ENCODE measurements around the gene SEC24C.

The SEC24C gene

GRCh38 chr10:73810358-73810734, 66.2 kb downstream of the SEC24C start:
- Histone ChIP-seq H3K79me2 (ENCODE audit: insufficient read depth, low read length) (peaks cover 26% of the 10 kb centered on the region; the same call in 1 of the 2 replicates), H3K36me3 (ENCODE audit: insufficient read depth, low read length) (peaks cover 39% of the 10 kb centered on the region; the same call in 1 of the 2 replicates)

DNA sequence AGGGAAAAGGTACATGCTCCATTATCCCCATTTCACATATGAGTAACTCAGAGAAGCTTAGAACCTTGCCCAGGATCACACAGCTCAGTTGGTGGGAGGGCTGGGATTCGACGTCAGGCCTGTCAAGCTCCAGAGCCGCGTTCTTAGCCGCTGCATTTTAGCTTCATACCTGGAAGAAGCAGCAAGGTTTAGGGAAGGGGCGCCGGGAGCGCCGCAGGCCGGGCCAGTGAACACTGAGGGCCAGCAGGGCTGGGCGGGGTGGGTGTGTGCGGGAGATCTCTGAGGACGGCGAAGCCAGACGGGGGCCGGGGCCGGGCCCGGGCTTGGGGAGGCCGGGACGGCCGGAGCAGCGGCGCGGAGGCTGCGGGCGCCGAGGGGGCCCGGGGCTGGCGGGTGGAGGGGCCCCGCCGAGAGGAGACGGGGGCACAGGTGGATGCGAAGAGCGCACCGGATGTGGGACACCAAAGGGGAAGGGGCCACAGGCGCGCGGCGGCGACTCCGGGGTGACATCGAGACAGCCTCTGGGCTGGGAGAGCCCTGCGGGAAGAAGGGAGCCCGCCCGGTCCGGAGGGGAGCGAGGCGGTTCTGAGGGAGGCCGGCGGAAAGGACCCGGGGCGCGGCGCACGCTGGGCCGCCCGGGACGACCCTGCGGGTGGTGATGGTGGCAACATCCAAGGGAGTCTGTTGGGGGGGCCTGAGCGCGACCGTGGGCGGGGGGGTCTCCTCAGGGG, 66.7 kb downstream of the SEC24C start:
- Histone ChIP-seq H4K20me1 (ENCODE audit: insufficient read depth, low read length, poor library complexity, severe bottlenecking) (peaks cover 10% of the 10 kb centered on the region), H3K4me3 (ENCODE audit: low read length, poor library complexity, severe bottlenecking) (peak overlapping the region; percentile 91)

More at GRCh38 chr10:73810358-73810734, 66.2 kb downstream of the SEC24C start:
- no peak overlapping the region for H2AFZ ChIP-seq (ENCODE audit: low read length)
- no peaks in the 10 kb centered on the region for H3K9me3 ChIP-seq (ENCODE audit: insufficient read depth, low read depth, low read length)
- H3F3A ChIP-seq (ENCODE audit: low read depth): peaks cover 10% of the 10 kb centered on the region; the same call in 1 of the 2 replicates
- H3K27me3 ChIP-seq (ENCODE audit: insufficient read depth, low read length, poor library complexity, severe bottlenecking): no peaks in the 10 kb centered on the region
- peaks cover 25% of the 10 kb centered on the region for H3K4me1 ChIP-seq (ENCODE audit: insufficient read depth, low read length, poor library complexity, severe bottlenecking)
- peak overlapping the region; percentile 68 for H3K4me2 ChIP-seq (ENCODE audit: low read depth, low read length, poor library complexity, severe bottlenecking)
- H3K4me3 ChIP-seq (ENCODE audit: low read length, poor library complexity, severe bottlenecking): peak overlapping the region; percentile 91
- H4K20me1 ChIP-seq (ENCODE audit: insufficient read depth, low read length, poor library complexity, severe bottlenecking): peaks cover 10% of the 10 kb centered on the region
- H3K9me2 ChIP-seq (replicated peaks; ENCODE audit: low read depth, low read length): no peaks in the 10 kb centered on the region
- peak overlapping the region; percentile 88 for H3K9ac ChIP-seq (ENCODE audit: low read depth, low read length, poor library complexity, severe bottlenecking)
- TF ChIP-seq EZH2phosphoT487 (IDR thresholded peaks at IDR 0.05; ENCODE audit: borderline replicate concordance): no peak

GRCh38 chr10:73812657-73813056, 68.5 kb downstream of the SEC24C start:
- Histone ChIP-seq H3K9ac (ENCODE audit: low read depth, low read length, poor library complexity, severe bottlenecking) (no peak overlapping the region), H3K27me3 (ENCODE audit: insufficient read depth, low read length, poor library complexity, severe bottlenecking) (no peaks in the 10 kb centered on the region), H3K4me2 (ENCODE audit: low read depth, low read length, poor library complexity, severe bottlenecking) (no peak overlapping the region), H2AFZ (ENCODE audit: low read length) (no peak overlapping the region), H3K4me3 (ENCODE audit: low read length, poor library complexity, severe bottlenecking) (no peak overlapping the region), H3K9me3 (ENCODE audit: insufficient read depth, low read depth, low read length) (no peaks in the 10 kb centered on the region), H3K4me1 (ENCODE audit: insufficient read depth, low read length, poor library complexity, severe bottlenecking) (peaks cover 16% of the 10 kb centered on the region), H3K9me2 (replicated peaks; ENCODE audit: low read depth, low read length) (no peaks in the 10 kb centered on the region), H3K36me3 (ENCODE audit: insufficient read depth, low read length) (peaks cover 40% of the 10 kb centered on the region; the same call in 1 of the 2 replicates), H4K20me1 (ENCODE audit: insufficient read depth, low read length, poor library complexity, severe bottlenecking) (peaks cover 10% of the 10 kb centered on the region), H3F3A (ENCODE audit: low read depth) (peaks cover 12% of the 10 kb centered on the region; the same call in 1 of the 2 replicates), H3K79me2 (ENCODE audit: insufficient read depth, low read length) (peaks cover 21% of the 10 kb centered on the region; the same call in 1 of the 2 replicates)
- TF ChIP-seq CTCF (conservative IDR thresholded peaks at IDR 0.05; ENCODE audit: low read length): no peak
- no peak for TF ChIP-seq EZH2phosphoT487 (IDR thresholded peaks at IDR 0.05; ENCODE audit: borderline replicate concordance)

More for the DNA sequence above, 66.7 kb downstream of the SEC24C start:
- peak overlapping the region; percentile 68 for H3K4me2 ChIP-seq (ENCODE audit: low read depth, low read length, poor library complexity, severe bottlenecking)
- H3K79me2 ChIP-seq (ENCODE audit: insufficient read depth, low read length): peaks cover 26% of the 10 kb centered on the region; the same call in 1 of the 2 replicates
- H2AFZ ChIP-seq (ENCODE audit: low read length): peak overlapping the region; percentile 73; the same call in 1 of the 2 replicates
- H3K4me1 ChIP-seq (ENCODE audit: insufficient read depth, low read length, poor library complexity, severe bottlenecking): peaks cover 25% of the 10 kb centered on the region
- H3K36me3 ChIP-seq (ENCODE audit: insufficient read depth, low read length): peaks cover 39% of the 10 kb centered on the region; the same call in 1 of the 2 replicates
- H3K9me3 ChIP-seq (ENCODE audit: insufficient read depth, low read depth, low read length): no peaks in the 10 kb centered on the region
- no peaks in the 10 kb centered on the region for H3K9me2 ChIP-seq (replicated peaks; ENCODE audit: low read depth, low read length)
- no peak for TF ChIP-seq EZH2phosphoT487 (IDR thresholded peaks at IDR 0.05; ENCODE audit: borderline replicate concordance)
- TF ChIP-seq CTCF (conservative IDR thresholded peaks at IDR 0.05; ENCODE audit: low read length): no peak
- peak overlapping the region; percentile 88 for H3K9ac ChIP-seq (ENCODE audit: low read depth, low read length, poor library complexity, severe bottlenecking)
- H3K27me3 ChIP-seq (ENCODE audit: insufficient read depth, low read length, poor library complexity, severe bottlenecking): no peaks in the 10 kb centered on the region
- H3F3A ChIP-seq (ENCODE audit: low read depth): peaks cover 12% of the 10 kb centered on the region; the same call in 1 of the 2 replicates

Data from Loucy (cell line).